ENCODE measurements around the gene ATP6V0C. TPM values are rescaled to one million over a fixed set of nuclear protein-coding genes. Genes with fewer than 3 reads are reported as not detected.
"Not testable (repeated sequence)": the region's sequence is repeated elsewhere in the genome, so short reads cannot be mapped to it uniquely, and the experiment has no call there.

ATP6V0C gene
- total RNA-seq, 1 donor from 2014 or later, result 10.6 TPM

- no peak for FAIRE-seq
- DNase-seq (ENCODE audit: low spot score in 2 of 2), result no peak
Measured at GRCh38 chr16:2524339-2524938, 10.7 kb downstream of the ATP6V0C start.

- no peak for FAIRE-seq
- DNase-seq (ENCODE audit: low spot score in 2 of 2), result no peak
Measured at GRCh38 chr16:2526135-2526534, 12.4 kb downstream of the ATP6V0C start.

- DNase-seq (ENCODE audit: low spot score in 2 of 2) (no peak), FAIRE-seq (no peak)
Measured at GRCh38 chr16:2527071-2527783, 13.5 kb downstream of the ATP6V0C start.

GRCh38 chr16:2527784-2528100 lies 14.0 kb downstream of the ATP6V0C start:
- no peak for DNase-seq (ENCODE audit: low spot score in 2 of 2)

GRCh38 chr16:2528161-2529060 lies 14.7 kb downstream of the ATP6V0C start:
- DNase-seq (ENCODE audit: low spot score in 2 of 2) (no peak), FAIRE-seq (no peak)

More at GRCh38 chr16:2527784-2528100, 14.0 kb downstream of the ATP6V0C start:
- no peak for FAIRE-seq

- FAIRE-seq (no peak), DNase-seq (ENCODE audit: low spot score in 2 of 2) (no peak)
Measured at GRCh38 chr16:2529061-2529931, 15.5 kb downstream of the ATP6V0C start.

- FAIRE-seq (no peak), DNase-seq (ENCODE audit: low spot score in 2 of 2) (no peak)
Measured at GRCh38 chr16:2529961-2530628, 16.3 kb downstream of the ATP6V0C start.

GRCh38 chr16:2530629-2531318 lies 17.0 kb downstream of the ATP6V0C start:
- FAIRE-seq (no peak), DNase-seq (ENCODE audit: low spot score in 2 of 2) (no peak)

- FAIRE-seq, result no peak
- no peak for DNase-seq (ENCODE audit: low spot score in 2 of 2)
Measured at GRCh38 chr16:2531371-2531695, 17.6 kb downstream of the ATP6V0C start, which contains the start of gene CEMP1. TSS of gene CEMP1 (minus strand) at chr16:2531408. CDS start at chr16:2531073, 335 bp downstream.

GRCh38 chr16:2531696-2532493 lies 18.1 kb downstream of the ATP6V0C start:
- DNase-seq (ENCODE audit: low spot score in 2 of 2), result peak; percentile 100
- no peak for FAIRE-seq

GRCh38 chr16:2532494-2533141 lies 18.9 kb downstream of the ATP6V0C start:
- FAIRE-seq (no peak), DNase-seq (ENCODE audit: low spot score in 2 of 2) (no peak)

GRCh38 chr16:2533142-2533755 lies 19.5 kb downstream of the ATP6V0C start:
- FAIRE-seq; DNase-seq (ENCODE audit: low spot score in 2 of 2): not testable (repeated sequence)

- FAIRE-seq, result no peak
- no peak for DNase-seq (ENCODE audit: low spot score in 2 of 2)
Measured at GRCh38 chr16:2533912-2534311, 20.2 kb downstream of the ATP6V0C start.

GRCh38 chr16:2534335-2534734 lies 20.6 kb downstream of the ATP6V0C start:
- not testable (repeated sequence) for FAIRE-seq

GRCh38 chr16:2535625-2536013 lies 21.9 kb downstream of the ATP6V0C start:
- DNase-seq (ENCODE audit: low spot score in 2 of 2), result no peak
- no peak for FAIRE-seq

More at GRCh38 chr16:2534335-2534734, 20.6 kb downstream of the ATP6V0C start:
- DNase-seq (ENCODE audit: low spot score in 2 of 2), result not testable (repeated sequence)

- DNase-seq (ENCODE audit: low spot score in 2 of 2) (peak; percentile 98), FAIRE-seq (no peak)
Measured at GRCh38 chr16:2537451-2538379, 24.0 kb downstream of the ATP6V0C start, which contains the start of gene PDPK1. TSS of gene PDPK1 (plus strand) at chr16:2538021. CDS start at chr16:2538113, 92 bp downstream.

Data from frontal cortex (tissue), 4 donors.